H9 (cell line): ENCODE results near the gene HTRA3. TPM values are rescaled to one million over a fixed set of nuclear protein-coding genes. Genes with fewer than 3 reads are reported as not detected.

Source experiments
- DNase-seq: peaks from one replicate; pipeline ENCODE4 v3.0.0-alpha.2; 2017
- H2AFZ ChIP-seq: one replicate; pipeline ENCODE4 v1.6.1; 2013; ENCODE audit warnings: mild to moderate bottlenecking, low read length, control low read depth, moderate library complexity
- H2AK5ac ChIP-seq: 2 replicates; pipeline ENCODE4 v1.6.1; 2013; ENCODE audit warnings: low read length, control low read depth, mixed read lengths; ENCODE audit not compliant: insufficient read length
- H2BK120ac ChIP-seq: one replicate; pipeline ENCODE4 v1.6.1; 2013; ENCODE audit warnings: low read depth, mild to moderate bottlenecking, low read length, control low read depth, inconsistent platforms; ENCODE audit not compliant: poor library complexity, severe bottlenecking
- H2BK12ac ChIP-seq: 2 replicates; pipeline ENCODE4 v1.6.1; 2013; ENCODE audit warnings: low read length, control low read depth, mixed read lengths, low read depth; ENCODE audit not compliant: insufficient read length
- H2BK15ac ChIP-seq: 2 replicates; pipeline ENCODE4 v1.6.1; 2013; ENCODE audit warnings: low read depth, low read length, control low read depth
- H2BK20ac ChIP-seq: one replicate; pipeline ENCODE4 v1.6.1; 2013; ENCODE audit warnings: low read depth, mild to moderate bottlenecking, low read length, control low read depth, inconsistent platforms; ENCODE audit not compliant: poor library complexity, severe bottlenecking
- H2BK5ac ChIP-seq: 2 replicates; pipeline ENCODE4 v1.6.1; 2013; ENCODE audit warnings: low read length, control low read depth, mixed read lengths; ENCODE audit not compliant: insufficient read length
- H3K14ac ChIP-seq: 2 replicates; pipeline ENCODE4 v1.6.1; 2013; ENCODE audit warnings: low read length, control low read depth; ENCODE audit not compliant: insufficient read depth
- H3K18ac ChIP-seq: 2 replicates; pipeline ENCODE4 v1.6.1; 2013; ENCODE audit warnings: low read depth, mild to moderate bottlenecking, mixed read lengths, low read length, control low read depth; ENCODE audit not compliant: insufficient read length
- H3K23ac ChIP-seq: 2 replicates; pipeline ENCODE4 v1.6.1; 2013; ENCODE audit warnings: low read length, control low read depth, mixed read lengths, low read depth; ENCODE audit not compliant: insufficient read length
- H3K23me2 ChIP-seq: 2 replicates; pipeline ENCODE4 v1.6.1; 2013; ENCODE audit warnings: low read depth, mild to moderate bottlenecking, mixed read lengths, low read length, control low read depth; ENCODE audit not compliant: insufficient read length, poor library complexity, severe bottlenecking
- H3K27ac ChIP-seq: 2 replicates; pipeline ENCODE4 v1.5.1; 2013; ENCODE audit warnings: low read length, control low read depth, mixed read lengths, low read depth; ENCODE audit not compliant: insufficient read length
- H3K27me3 ChIP-seq: 2 replicates; pipeline ENCODE4 v1.6.1; 2013; ENCODE audit warnings: low read length, control low read depth, inconsistent platforms; ENCODE audit not compliant: insufficient read depth
- H3K4ac ChIP-seq: 2 replicates; pipeline ENCODE4 v1.6.1; 2013; ENCODE audit warnings: low read depth, mild to moderate bottlenecking, control low read depth, inconsistent platforms, low read length, moderate library complexity
- H3K4me1 ChIP-seq: 2 replicates; pipeline ENCODE4 v1.6.1; 2013; ENCODE audit warnings: low read length, control low read depth, inconsistent platforms; ENCODE audit not compliant: insufficient read depth
- H3K4me2 ChIP-seq: 2 replicates; pipeline ENCODE4 v1.6.1; 2013; ENCODE audit warnings: low read length, control low read depth, mixed read lengths; ENCODE audit not compliant: insufficient read length, insufficient read depth
- H3K56ac ChIP-seq: 2 replicates; pipeline ENCODE4 v1.6.1; 2013; ENCODE audit warnings: low read depth, mild to moderate bottlenecking, mixed read lengths, low read length, control low read depth; ENCODE audit not compliant: insufficient read length
- H3K79me1 ChIP-seq: 2 replicates; pipeline ENCODE4 v1.6.1; 2013; ENCODE audit warnings: low read depth, mild to moderate bottlenecking, moderate library complexity, low read length, control low read depth, inconsistent platforms; ENCODE audit not compliant: insufficient read depth, poor library complexity, severe bottlenecking
- H3K79me2 ChIP-seq: 2 replicates; pipeline ENCODE4 v1.6.1; 2013; ENCODE audit warnings: low read length, control low read depth, inconsistent platforms; ENCODE audit not compliant: insufficient read depth
- H3K9ac ChIP-seq: 2 replicates; pipeline ENCODE4 v1.6.1; 2013; ENCODE audit warnings: low read length, control low read depth, mixed read lengths; ENCODE audit not compliant: insufficient read length; ENCODE audit errors: extremely low read depth
- H3K9me3 ChIP-seq: one replicate; pipeline ENCODE4 v1.6.1; 2013; ENCODE audit warnings: low read depth, low read length, inconsistent platforms; ENCODE audit not compliant: control insufficient read depth
- H3T11ph ChIP-seq: one replicate; pipeline ENCODE4 v1.6.1; 2013; ENCODE audit warnings: mild to moderate bottlenecking, low read length, control low read depth, inconsistent platforms
- H4K20me1 ChIP-seq: one replicate; pipeline ENCODE4 v1.6.1; 2013; ENCODE audit not compliant: control insufficient read depth, insufficient read length, insufficient read depth
- H4K5ac ChIP-seq: 2 replicates; pipeline ENCODE4 v1.6.1; 2013; ENCODE audit warnings: low read depth, mild to moderate bottlenecking, mixed read lengths, low read length, control low read depth; ENCODE audit not compliant: insufficient read length
- H4K8ac ChIP-seq: replicated peaks from 2 replicates; pipeline ENCODE4 v1.6.1; 2013; ENCODE audit warnings: low read length, control low read depth, mixed read lengths, low read depth; ENCODE audit not compliant: insufficient read length
- H4K91ac ChIP-seq: 2 replicates; pipeline ENCODE4 v1.6.1; 2013; ENCODE audit warnings: low read depth, mild to moderate bottlenecking, moderate library complexity, mixed read lengths, low read length, control low read depth; ENCODE audit not compliant: insufficient read length
- H3K27ac Mint-ChIP-seq, 3 experiments: 2 replicates in 2 of 3; 3 replicates in 1 of 3; pipeline ENCODE4 v1.8.0; 2020 to 2021; ENCODE audit warnings: mixed read lengths in 3 of 3, mild to moderate bottlenecking in 1 of 3, moderate library complexity in 1 of 3
- H3K27me3 Mint-ChIP-seq: 2 replicates; pipeline ENCODE4 v1.8.0; 2021; ENCODE audit warnings: low read depth, mild to moderate bottlenecking, moderate library complexity, mixed read lengths
- H3K36me3 Mint-ChIP-seq, 3 experiments: 2 replicates in 2 of 3; 3 replicates in 1 of 3; pipeline ENCODE4 v1.8.0; 2020 to 2021; ENCODE audit warnings: low read depth in 3 of 3, mixed read lengths in 3 of 3; ENCODE audit not compliant: insufficient read depth in 1 of 3
- H3K4me1 Mint-ChIP-seq, 2 experiments: 2 replicates each; pipeline ENCODE4 v1.8.0; 2020; ENCODE audit warnings: mixed read lengths in 2 of 2
- H3K4me3 Mint-ChIP-seq, 2 experiments: 2 replicates in 1 of 2; 3 replicates in 1 of 2; pipeline ENCODE4 v1.8.0; 2020 to 2021; ENCODE audit warnings: mild to moderate bottlenecking in 2 of 2, mixed read lengths in 2 of 2, moderate library complexity in 1 of 2
- H3K9me3 Mint-ChIP-seq, 2 experiments: 2 replicates in 1 of 2; 3 replicates in 1 of 2; pipeline ENCODE4 v1.8.0; 2020; ENCODE audit warnings: mild to moderate bottlenecking in 2 of 2, mixed read lengths in 2 of 2, moderate library complexity in 1 of 2
- CTCF ChIP-seq: fragments of 200-600 bp; sonication (generic); conservative IDR thresholded peaks from 3 replicates; pipeline ENCODE4 v1.8.0; 2021; ENCODE audit warnings: antibody characterized with exemption, mild to moderate bottlenecking
- WGBS: extraction: QIAGEN DNeasy Blood & Tissue Kit; methylation state at CpG from one replicate; pipeline ENCODE4 v1.1.7; 2013; ENCODE audit warnings: missing lambda C conversion rate, low lambda C conversion rate, mixed read lengths; ENCODE audit not compliant: insufficient read length; ENCODE audit errors: extremely low coverage; 5-methylcytosine and 5-hydroxymethylcytosine counted together
- total RNA-seq: library from RNA; stranded (reverse); gene quantifications from 2 replicates; pipeline ENCODE4 v1.2.1, GENCODE V29; 2021

HTRA3 gene
- total RNA-seq, 1 experiment from 2014 or later, result 3.0 TPM

GRCh38 chr4:8349664-8350236 is 80.2 kb downstream of the HTRA3 start:
- H2BK20ac ChIP-seq, result no peak overlapping the region
- no peak overlapping the region for H3K56ac ChIP-seq
- Mint-ChIP-seq H3K27me3 (peaks cover 45% of the 10 kb centered on the region), H3K9me3 (no peaks in the 10 kb centered on the region), H3K4me3 (no peak overlapping the region), H3K4me1 (peaks cover 24 to 29% of the 10 kb centered on the region in 2 experiments), H3K36me3 (peaks cover 0 to 10% (median 1%) of the 10 kb centered on the region in 3 experiments; a peak in 2 of 7 replicates), H3K27ac (peak overlapping the region in 1 of 3 experiments; percentile 52; a peak in 1 of 7 replicates)
- no peak overlapping the region for H4K91ac ChIP-seq
- H3K79me1 ChIP-seq, result no peaks in the 10 kb centered on the region
- H3K9ac ChIP-seq, result no peak overlapping the region
- no peak overlapping the region for H3K18ac ChIP-seq
- no peak overlapping the region for H4K5ac ChIP-seq
- no peak overlapping the region for H2BK15ac ChIP-seq
- no peak overlapping the region for H2AK5ac ChIP-seq
- no CpG with 5 or more reads among the region's 7 CpGs for WGBS
- H3K9me3 ChIP-seq, result no peaks in the 10 kb centered on the region
- H3K27me3 ChIP-seq, result no peaks in the 10 kb centered on the region; the same call in 1 of the 2 replicates
- H3K27ac ChIP-seq, result no peak overlapping the region
- H3K4me1 ChIP-seq, result no peaks in the 10 kb centered on the region
- DNase-seq, result peak; percentile 28
- no peak overlapping the region for H4K8ac ChIP-seq
- H2BK120ac ChIP-seq, result no peak overlapping the region
- no peak overlapping the region for H3K14ac ChIP-seq
- H2AFZ ChIP-seq, result no peak overlapping the region
- TF ChIP-seq CTCF, result no peak
- no peak overlapping the region for H3K4ac ChIP-seq
- no peaks in the 10 kb centered on the region for H3K79me2 ChIP-seq
- H4K20me1 ChIP-seq, result no peaks in the 10 kb centered on the region
- H3K4me2 ChIP-seq, result no peak overlapping the region
- H2BK5ac ChIP-seq, result no peak overlapping the region
- H3K23me2 ChIP-seq, result no peaks in the 10 kb centered on the region
- no peak overlapping the region for H2BK12ac ChIP-seq
- H3K23ac ChIP-seq, result no peak overlapping the region
- H3T11ph ChIP-seq, result no peak overlapping the region
